ENCODE data around the gene UBE2V1.
"Not testable (repeated sequence)": the region's sequence is repeated elsewhere in the genome, so short reads cannot be mapped to it uniquely, and the experiment has no call there.

The UBE2V1 gene

DNA sequence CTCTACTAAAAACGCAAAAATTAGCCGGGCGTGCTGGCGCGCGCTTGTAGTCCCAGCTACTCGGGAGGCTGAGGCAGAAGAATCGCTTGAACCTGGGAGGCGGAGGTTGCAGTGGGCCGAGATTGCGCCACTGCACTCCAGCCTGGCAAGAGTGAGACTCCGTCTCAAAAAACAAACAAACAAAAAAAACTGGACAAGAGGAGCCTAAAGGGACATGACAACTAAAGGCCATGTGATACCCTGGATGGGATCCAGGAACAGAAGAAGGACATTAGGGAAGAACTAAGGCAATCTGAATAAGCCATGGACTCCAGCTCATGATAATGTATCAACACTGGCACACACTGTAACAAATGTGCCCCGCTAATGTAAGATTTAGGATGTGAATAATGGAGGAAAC, 24.8 kb upstream of the UBE2V1 start:
- CTCF ChIA-PET: interaction anchor here (1.0 to 3.9 kb wide), 4 partner anchors 18 to 40 kb away, joined by 3 to 21 read pairs (median 4); no protein-coding TSS in a partner anchor
- DNase-seq; H3K9me3 ChIP-seq (ENCODE audit: control extremely low read depth in 1 of 5, control insufficient read depth in 4 of 5, insufficient read depth in 2 of 5, low read depth in 1 of 5, low read length in 4 of 5); H3K27me3 ChIP-seq (replicated peaks in 2 of 5; ENCODE audit: control insufficient read depth in 4 of 5, insufficient read depth in 5 of 5, low read length in 4 of 5); H3K4me1 ChIP-seq (ENCODE audit: control extremely low read depth in 1 of 4, control insufficient read depth in 4 of 4, insufficient read depth in 4 of 4, low read length in 3 of 4); H3K27ac ChIP-seq (ENCODE audit: insufficient read depth in 1 of 2, low read depth in 1 of 2, low read length in 2 of 2, poor library complexity in 1 of 2, severe bottlenecking in 2 of 2); H3K4me3 ChIP-seq (ENCODE audit: control insufficient read depth in 1 of 7, extremely low read depth in 1 of 7, insufficient read depth in 4 of 7, low read depth in 2 of 7, low read length in 6 of 7); POLR2A ChIA-PET: not testable (repeated sequence)
- peaks cover 6 to 70% (median 49%) of the 10 kb centered on the region in 4 experiments for H3K36me3 ChIP-seq (ENCODE audit: control insufficient read depth in 4 of 4, insufficient read depth in 4 of 4, low read length in 3 of 4)
- WGBS (ENCODE audit: insufficient coverage): over 99% methylated on average over 13 of the region's 13 CpGs

- peaks cover 8 to 72% (median 50%) of the 10 kb centered on the region in 4 experiments for H3K36me3 ChIP-seq (ENCODE audit: control insufficient read depth in 4 of 4, insufficient read depth in 4 of 4, low read length in 3 of 4)
- ChIA-PET POLR2A (interaction anchor here (0.7 kb wide), 1 partner anchor 16 kb away, joined by 4 read pairs; no protein-coding TSS in a partner anchor), CTCF (interaction anchor here (1.5 to 3.9 kb wide), 2 partner anchors 17 to 40 kb away, joined by 3 to 21 read pairs; no protein-coding TSS in a partner anchor)
- H3K27ac ChIP-seq (ENCODE audit: insufficient read depth in 1 of 2, low read depth in 1 of 2, low read length in 2 of 2, poor library complexity in 1 of 2, severe bottlenecking in 2 of 2): no peak overlapping the region
- no peak overlapping the region for H3K4me3 ChIP-seq (ENCODE audit: control insufficient read depth in 1 of 7, extremely low read depth in 1 of 7, insufficient read depth in 4 of 7, low read depth in 2 of 7, low read length in 6 of 7)
- no peaks in the 10 kb centered on the region for H3K27me3 ChIP-seq (replicated peaks in 2 of 5; ENCODE audit: control insufficient read depth in 4 of 5, insufficient read depth in 5 of 5, low read length in 4 of 5)
- peaks cover 0 to 2% (median 0%) of the 10 kb centered on the region in 4 experiments for H3K4me1 ChIP-seq (ENCODE audit: control extremely low read depth in 1 of 4, control insufficient read depth in 4 of 4, insufficient read depth in 4 of 4, low read length in 3 of 4)
- H3K9me3 ChIP-seq (ENCODE audit: control extremely low read depth in 1 of 5, control insufficient read depth in 4 of 5, insufficient read depth in 2 of 5, low read depth in 1 of 5, low read length in 4 of 5): no peaks in the 10 kb centered on the region
- 97% methylated on average over 13 of the region's 15 CpGs for WGBS (ENCODE audit: insufficient coverage)
- DNase-seq: no peak
Observed at GRCh38 chr20:50136822-50137599, 24.1 kb upstream of the UBE2V1 start.

GRCh38 chr20:50135157-50135556, 22.2 kb upstream of the UBE2V1 start:
- H3K4me1 ChIP-seq (ENCODE audit: control extremely low read depth in 1 of 4, control insufficient read depth in 4 of 4, insufficient read depth in 4 of 4, low read length in 3 of 4); DNase-seq; H3K9me3 ChIP-seq (ENCODE audit: control extremely low read depth in 1 of 5, control insufficient read depth in 4 of 5, insufficient read depth in 2 of 5, low read depth in 1 of 5, low read length in 4 of 5); POLR2A ChIA-PET; H3K27me3 ChIP-seq (replicated peaks in 2 of 5; ENCODE audit: control insufficient read depth in 4 of 5, insufficient read depth in 5 of 5, low read length in 4 of 5); H3K27ac ChIP-seq (ENCODE audit: insufficient read depth in 1 of 2, low read depth in 1 of 2, low read length in 2 of 2, poor library complexity in 1 of 2, severe bottlenecking in 2 of 2); H3K4me3 ChIP-seq (ENCODE audit: control insufficient read depth in 1 of 7, extremely low read depth in 1 of 7, insufficient read depth in 4 of 7, low read depth in 2 of 7, low read length in 6 of 7): not testable (repeated sequence)
- peaks cover 10 to 66% (median 42%) of the 10 kb centered on the region in 4 experiments for H3K36me3 ChIP-seq (ENCODE audit: control insufficient read depth in 4 of 4, insufficient read depth in 4 of 4, low read length in 3 of 4)
- CTCF ChIA-PET: interaction anchor here (0.9 to 2.5 kb wide), 7 partner anchors 9 to 37 kb away, joined by 3 to 15 read pairs (median 6); no protein-coding TSS in a partner anchor
- WGBS (ENCODE audit: insufficient coverage): 100% methylated on average over 2 of the region's 7 CpGs

GRCh38 chr20:50133474-50134217, 20.7 kb upstream of the UBE2V1 start:
- POLR2A ChIA-PET: interaction anchor here (0.6 to 1.1 kb wide), 3 partner anchors 10 to 48 kb away, joined by 3 to 4 read pairs (median 3); no protein-coding TSS in a partner anchor
- no peaks in the 10 kb centered on the region for H3K27me3 ChIP-seq (replicated peaks in 2 of 5; ENCODE audit: control insufficient read depth in 4 of 5, insufficient read depth in 5 of 5, low read length in 4 of 5)
- H3K4me1 ChIP-seq (ENCODE audit: control extremely low read depth in 1 of 4, control insufficient read depth in 4 of 4, insufficient read depth in 4 of 4, low read length in 3 of 4): no peaks in the 10 kb centered on the region
- no peak overlapping the region for H3K27ac ChIP-seq (ENCODE audit: insufficient read depth in 1 of 2, low read depth in 1 of 2, low read length in 2 of 2, poor library complexity in 1 of 2, severe bottlenecking in 2 of 2)
- peaks cover 13 to 73% (median 44%) of the 10 kb centered on the region in 4 experiments for H3K36me3 ChIP-seq (ENCODE audit: control insufficient read depth in 4 of 4, insufficient read depth in 4 of 4, low read length in 3 of 4)
- H3K9me3 ChIP-seq (ENCODE audit: control extremely low read depth in 1 of 5, control insufficient read depth in 4 of 5, insufficient read depth in 2 of 5, low read depth in 1 of 5, low read length in 4 of 5): no peaks in the 10 kb centered on the region
- CTCF ChIA-PET: interaction anchor here (1.2 to 2.5 kb wide), 6 partner anchors 9 to 38 kb away, joined by 3 to 15 read pairs (median 8); no protein-coding TSS in a partner anchor
- no peak for DNase-seq
- no peak overlapping the region for H3K4me3 ChIP-seq (ENCODE audit: control insufficient read depth in 1 of 7, extremely low read depth in 1 of 7, insufficient read depth in 4 of 7, low read depth in 2 of 7, low read length in 6 of 7)
- 97% methylated on average over 6 of the region's 9 CpGs for WGBS (ENCODE audit: insufficient coverage)

- peaks cover 13 to 76% (median 48%) of the 10 kb centered on the region in 4 experiments for H3K36me3 ChIP-seq (ENCODE audit: control insufficient read depth in 4 of 4, insufficient read depth in 4 of 4, low read length in 3 of 4)
- 100% methylated on average over 5 of the region's 6 CpGs for WGBS (ENCODE audit: insufficient coverage)
- no peaks in the 10 kb centered on the region for H3K27me3 ChIP-seq (replicated peaks in 2 of 5; ENCODE audit: control insufficient read depth in 4 of 5, insufficient read depth in 5 of 5, low read length in 4 of 5)
- DNase-seq: no peak
- CTCF ChIA-PET: interaction anchor here (1.9 to 2.7 kb wide), 3 partner anchors 11 to 36 kb away, joined by 9 to 24 read pairs (median 10); no protein-coding TSS in a partner anchor
- no peak overlapping the region for H3K27ac ChIP-seq (ENCODE audit: insufficient read depth in 1 of 2, low read depth in 1 of 2, low read length in 2 of 2, poor library complexity in 1 of 2, severe bottlenecking in 2 of 2)
- POLR2A ChIA-PET: interaction anchor here (1.1 kb wide), 1 partner anchor 9 kb away, joined by 3 read pairs; no protein-coding TSS in a partner anchor
- no peaks in the 10 kb centered on the region for H3K9me3 ChIP-seq (ENCODE audit: control extremely low read depth in 1 of 5, control insufficient read depth in 4 of 5, insufficient read depth in 2 of 5, low read depth in 1 of 5, low read length in 4 of 5)
- no peaks in the 10 kb centered on the region for H3K4me1 ChIP-seq (ENCODE audit: control extremely low read depth in 1 of 4, control insufficient read depth in 4 of 4, insufficient read depth in 4 of 4, low read length in 3 of 4)
- H3K4me3 ChIP-seq (ENCODE audit: control insufficient read depth in 1 of 7, extremely low read depth in 1 of 7, insufficient read depth in 4 of 7, low read depth in 2 of 7, low read length in 6 of 7): no peak overlapping the region
Observed at GRCh38 chr20:50133041-50133440, 20.1 kb upstream of the UBE2V1 start.

- CTCF ChIA-PET: interaction anchor here (1.3 to 2.7 kb wide), 3 partner anchors 9 to 35 kb away, joined by 3 to 24 read pairs (median 5); no protein-coding TSS in a partner anchor
- WGBS (ENCODE audit: insufficient coverage): 100% methylated on average over 3 of the region's 4 CpGs
- H3K4me1 ChIP-seq (ENCODE audit: control extremely low read depth in 1 of 4, control insufficient read depth in 4 of 4, insufficient read depth in 4 of 4, low read length in 3 of 4): no peaks in the 10 kb centered on the region
- H3K27ac ChIP-seq (ENCODE audit: insufficient read depth in 1 of 2, low read depth in 1 of 2, low read length in 2 of 2, poor library complexity in 1 of 2, severe bottlenecking in 2 of 2): no peak overlapping the region
- POLR2A ChIA-PET: no interaction called here
- no peaks in the 10 kb centered on the region for H3K9me3 ChIP-seq (ENCODE audit: control extremely low read depth in 1 of 5, control insufficient read depth in 4 of 5, insufficient read depth in 2 of 5, low read depth in 1 of 5, low read length in 4 of 5)
- H3K36me3 ChIP-seq (ENCODE audit: control insufficient read depth in 4 of 4, insufficient read depth in 4 of 4, low read length in 3 of 4): peaks cover 19 to 77% (median 53%) of the 10 kb centered on the region in 4 experiments
- DNase-seq: no peak
- H3K27me3 ChIP-seq (replicated peaks in 2 of 5; ENCODE audit: control insufficient read depth in 4 of 5, insufficient read depth in 5 of 5, low read length in 4 of 5): no peaks in the 10 kb centered on the region
- no peak overlapping the region for H3K4me3 ChIP-seq (ENCODE audit: control insufficient read depth in 1 of 7, extremely low read depth in 1 of 7, insufficient read depth in 4 of 7, low read depth in 2 of 7, low read length in 6 of 7)
Observed at GRCh38 chr20:50130995-50131394, 18.0 kb upstream of the UBE2V1 start.

Measured in common myeloid progenitor, CD34-positive (primary cell).